Esophagus squamous epithelium (tissue), 4 donors: ENCODE data around the gene MEF2C.

Experiments
- CTCF ChIP-seq, 6 experiments: fragments of 450-650 bp in 4 of 6; fragments of 200-600 bp in 2 of 6; sonication (generic) in 2 of 6; IDR thresholded peaks; one replicate each; pipeline ENCODE4 v1.5.1; 2016 to 2019; ENCODE audit warnings: antibody characterized with exemption in 6 of 6, mild to moderate bottlenecking in 4 of 6, moderate library complexity in 4 of 6
- POLR2A ChIP-seq, 4 donors: fragments of 450-650 bp; IDR thresholded peaks; one replicate each; pipeline ENCODE4 v1.6.1; 2017; ENCODE audit warnings: antibody characterized with exemption in 4 of 4, mild to moderate bottlenecking in 4 of 4, moderate library complexity in 3 of 4

- TF ChIP-seq CTCF (IDR thresholded peaks at IDR 0.05), result no peak
- no peak for TF ChIP-seq POLR2A (IDR thresholded peaks at IDR 0.05)
Measured at GRCh38 chr5:88743231-88743834, 139.7 kb downstream of the MEF2C start.
